IMR-90 (cell line): ENCODE measurements around the gene GKAP1. TPM values are rescaled to one million over a fixed set of nuclear protein-coding genes. Genes with fewer than 3 reads are reported as not detected.

Experiments
- ATAC-seq: fragments of 200-7000 bp; cut with Tn5 transposase; 2 replicates; pipeline ENCODE4 v1.9.1; 2020; ENCODE audit warnings: low read depth, mild to moderate bottlenecking, moderate library complexity
- BruUV-seq: library from RNA; stranded (reverse); fragments of 400-500 nt; replicated peaks from 2 replicates; lab custom pipeline; 2021; lab: Mats Ljungman, UMichigan
- CTCF ChIA-PET: fragments of 300-600 bp; formaldehyde crosslinking; extraction: SDS; loops from one replicate; lab custom pipeline; 2021; ENCODE audit warnings: antibody characterized with exemption; lab: Yijun Ruan, JAX
- POLR2A ChIA-PET: fragments of 300-600 bp; sonication (Branson Sonifier 250); formaldehyde crosslinking; loops from one replicate; lab custom pipeline; 2022; ENCODE audit warnings: antibody characterized with exemption; ENCODE audit not compliant: unreplicated experiment; lab: Charles Lee
- DNase-seq: peaks from one replicate; pipeline ENCODE4 v3.0.0; 2013
- H2AFZ ChIP-seq: replicated peaks from 2 replicates; pipeline ENCODE3; 2013; ENCODE audit warnings: low read length, mild to moderate bottlenecking; ENCODE audit not compliant: poor library complexity
- H2AK5ac ChIP-seq: 2 replicates; pipeline ENCODE4 v1.6.1; 2013; ENCODE audit warnings: low read depth, low read length, inconsistent platforms
- H2AK9ac ChIP-seq: replicated peaks from 2 replicates; pipeline ENCODE3; 2013; ENCODE audit warnings: mild to moderate bottlenecking, low read depth, low read length, moderate library complexity; ENCODE audit not compliant: poor library complexity
- H2BK120ac ChIP-seq: 2 replicates; pipeline ENCODE4 v1.6.1; 2013; ENCODE audit warnings: low read depth, low read length, inconsistent platforms
- H2BK15ac ChIP-seq: 3 replicates; pipeline ENCODE4 v1.6.1; 2013; ENCODE audit warnings: low read depth, low read length, inconsistent platforms
- H2BK20ac ChIP-seq: 2 replicates; pipeline ENCODE4 v1.6.1; 2013; ENCODE audit warnings: low read depth, mild to moderate bottlenecking, inconsistent platforms, low read length, moderate library complexity
- H2BK5ac ChIP-seq: 2 replicates; pipeline ENCODE4 v1.6.1; 2013; ENCODE audit warnings: mild to moderate bottlenecking, low read depth, low read length, inconsistent platforms; ENCODE audit not compliant: poor library complexity, severe bottlenecking
- H3K14ac ChIP-seq: replicated peaks from 2 replicates; pipeline ENCODE4 v1.6.1; 2013; ENCODE audit warnings: low read depth, low read length, inconsistent platforms
- H3K18ac ChIP-seq: 2 replicates; pipeline ENCODE4 v1.6.1; 2013; ENCODE audit warnings: low read depth, low read length, control low read depth
- H3K23ac ChIP-seq: 2 replicates; pipeline ENCODE4 v1.6.1; 2013; ENCODE audit warnings: low read depth, low read length, inconsistent platforms
- H3K27ac ChIP-seq: 2 replicates; pipeline ENCODE4 v1.5.1; 2013; ENCODE audit warnings: mild to moderate bottlenecking, control low read depth, low read length; ENCODE audit not compliant: insufficient read depth
- H3K27me3 ChIP-seq: 2 replicates; pipeline ENCODE4 v1.6.1; 2013; ENCODE audit warnings: low read length; ENCODE audit not compliant: control insufficient read depth, insufficient read depth
- H3K36me3 ChIP-seq: 2 replicates; pipeline ENCODE4 v1.6.1; 2013; ENCODE audit warnings: low read length, mixed read lengths; ENCODE audit not compliant: control insufficient read depth, insufficient read depth
- H3K4ac ChIP-seq: 2 replicates; pipeline ENCODE4 v1.6.1; 2013; ENCODE audit warnings: low read depth, low read length, inconsistent platforms
- H3K4me1 ChIP-seq: 2 replicates; pipeline ENCODE4 v1.6.1; 2013; ENCODE audit warnings: low read length, mixed read lengths; ENCODE audit not compliant: control insufficient read depth, insufficient read depth
- H3K4me2 ChIP-seq: 2 replicates; pipeline ENCODE4 v1.6.1; 2013; ENCODE audit warnings: low read depth, mild to moderate bottlenecking, control low read depth, low read length, moderate library complexity
- H3K4me3 ChIP-seq: 2 replicates; pipeline ENCODE4 v1.5.1; 2013; ENCODE audit warnings: low read depth, mild to moderate bottlenecking, control low read depth, low read length, moderate library complexity; ENCODE audit not compliant: insufficient read depth
- H3K56ac ChIP-seq: 2 replicates; pipeline ENCODE4 v1.6.1; 2013; ENCODE audit warnings: low read length, inconsistent platforms; ENCODE audit not compliant: insufficient read depth; ENCODE audit errors: extremely low read depth
- H3K79me1 ChIP-seq, 2 experiments: 2 replicates each; pipeline ENCODE4 v1.6.1; 2013; ENCODE audit warnings: low read length in 2 of 2, inconsistent platforms in 1 of 2, low read depth in 1 of 2
- H3K9ac ChIP-seq: 2 replicates; pipeline ENCODE4 v1.6.1; 2013; ENCODE audit warnings: low read depth, low read length, control low read depth
- H3K9me1 ChIP-seq: 2 replicates; pipeline ENCODE4 v1.6.1; 2013; ENCODE audit warnings: low read length, inconsistent platforms; ENCODE audit not compliant: insufficient read depth
- H3K9me3 ChIP-seq: 2 replicates; pipeline ENCODE4 v1.6.1; 2013; ENCODE audit warnings: low read length; ENCODE audit not compliant: control insufficient read depth, insufficient read depth
- H4K20me1 ChIP-seq: 2 replicates; pipeline ENCODE4 v1.6.1; 2013; ENCODE audit warnings: low read length, inconsistent platforms; ENCODE audit not compliant: insufficient read depth
- H4K5ac ChIP-seq: 2 replicates; pipeline ENCODE4 v1.6.1; 2013; ENCODE audit warnings: mild to moderate bottlenecking, low read depth, low read length, control low read depth
- H4K8ac ChIP-seq, 2 experiments: 2 replicates each; pipeline ENCODE4 v1.6.1; 2013; ENCODE audit warnings: low read depth in 2 of 2, low read length in 2 of 2, control low read depth in 1 of 2, inconsistent platforms in 1 of 2
- H4K91ac ChIP-seq: 2 replicates; pipeline ENCODE4 v1.6.1; 2013; ENCODE audit warnings: low read depth, low read length, inconsistent platforms; ENCODE audit not compliant: insufficient read depth
- CEBPB ChIP-seq: IDR thresholded peaks from 2 replicates; pipeline ENCODE4 v1.6.1; 2012; ENCODE audit warnings: low read depth, low read length, improper control_type of control experiment
- CHD1 ChIP-seq: IDR thresholded peaks from 2 replicates; pipeline ENCODE4 v1.6.1; 2012; ENCODE audit warnings: low read depth, low read length, improper control_type of control experiment
- CTCF ChIP-seq: conservative IDR thresholded peaks from 2 replicates; pipeline ENCODE4 v1.5.1; 2012; ENCODE audit warnings: mild to moderate bottlenecking, low read depth, low read length, improper control_type of control experiment
- ELK1 ChIP-seq: fragments of 150-350 bp; IDR thresholded peaks from 2 replicates; pipeline ENCODE4 v1.6.1; 2016; ENCODE audit warnings: low read depth, mild to moderate bottlenecking, low read length, moderate library complexity, borderline replicate concordance
- FOS ChIP-seq: fragments of 150-350 bp; IDR thresholded peaks from 2 replicates; pipeline ENCODE4 v1.6.1; 2016; ENCODE audit warnings: low read depth, low read length
- MXI1 ChIP-seq: IDR thresholded peaks from 2 replicates; pipeline ENCODE4 v1.6.1; 2012; ENCODE audit warnings: low read depth, mild to moderate bottlenecking, low read length, moderate library complexity, borderline replicate concordance
- POLR2A ChIP-seq: IDR thresholded peaks from 2 replicates; pipeline ENCODE4 v1.6.1; 2012; ENCODE audit warnings: mild to moderate bottlenecking, low read depth, low read length
- RAD21 ChIP-seq: IDR thresholded peaks from 2 replicates; pipeline ENCODE4 v1.6.1; 2012; ENCODE audit warnings: low read length, improper control_type of control experiment
- RCOR1 ChIP-seq: IDR thresholded peaks from 2 replicates; pipeline ENCODE4 v1.6.1; 2012; ENCODE audit warnings: mild to moderate bottlenecking, low read length, improper control_type of control experiment; ENCODE audit not compliant: insufficient replicate concordance
- SMC3 ChIP-seq: fragments of 150-350 bp; IDR thresholded peaks from 2 replicates; pipeline ENCODE4 v1.6.1; 2016; ENCODE audit warnings: low read depth, mild to moderate bottlenecking, antibody characterized with exemption, low read length, moderate library complexity
- USF2 ChIP-seq: fragments of 150-350 bp; IDR thresholded peaks from 2 replicates; pipeline ENCODE4 v1.6.1; 2017; ENCODE audit warnings: mild to moderate bottlenecking, antibody characterized with exemption, low read length, low read depth
- dilution Hi-C: fragments of 300-500 bp; cut with HindIII; formaldehyde crosslinking; loops from one replicate; pipeline ENCODE4 v1.14.3; 2018; ENCODE audit warnings: low sequenced_read_pairs; ENCODE audit not compliant: unreplicated experiment
- in situ Hi-C: fragments of 300-500 bp; cut with MboI; formaldehyde crosslinking; loops from 3 replicates; pipeline ENCODE4 v1.14.3; 2019; ENCODE audit warnings: low sequenced_read_pairs, inconsistent platforms, mixed read lengths
- intact Hi-C: fragments of 100-400 bp; cut with micrococcal nuclease; formaldehyde crosslinking; loops from 2 replicates; pipeline ENCODE4 v1.10.0; 2022
- polyA plus RNA-seq, 3 experiments: library from polyadenylated mRNA; depleted of rRNA; stranded (reverse); fragments of >200 nt; gene quantifications; 2 replicates each; pipeline ENCODE4 v1.2.3, GENCODE V29; 2012; ENCODE audit warnings: low replicate concordance in 1 of 3
- total RNA-seq: library from RNA; depleted of rRNA; stranded (reverse); fragments of >200 nt; gene quantifications from 2 replicates; pipeline ENCODE4 v1.2.3, GENCODE V29; 2012

GKAP1 gene
- total and polyA plus RNA-seq, 2 of the 4 experiments (the other 2 are of a cell fraction): 0.18 to 1.4 TPM

GRCh38 chr9:83721509-83721908 is 96.1 kb downstream of the GKAP1 start:
- H3K23ac ChIP-seq: no peak overlapping the region
- no peak for TF ChIP-seq USF2
- no peak for TF ChIP-seq ELK1
- no peak for TF ChIP-seq CTCF
- no peak for TF ChIP-seq MXI1
- no peak for TF ChIP-seq CEBPB
- TF ChIP-seq FOS: no peak
- no peak for TF ChIP-seq CHD1
- TF ChIP-seq SMC3: no peak
- no peak for TF ChIP-seq RCOR1
- TF ChIP-seq POLR2A: no peak
- TF ChIP-seq RAD21: no peak
- no peak overlapping the region for H2AK9ac ChIP-seq
- ATAC-seq (no peak), DNase-seq (no peak)
- no peak overlapping the region for H3K9ac ChIP-seq
- no peak overlapping the region for H2AK5ac ChIP-seq
- BruUV-seq: no TSS peak
- POLR2A ChIA-PET: no interaction called here
- H3K27ac ChIP-seq: no peak overlapping the region
- H3K36me3 ChIP-seq: no peaks in the 10 kb centered on the region
- in situ Hi-C loops: no loop called here
- dilution Hi-C loops: no loop called here
- H4K8ac ChIP-seq: no peak overlapping the region
- H2BK5ac ChIP-seq: no peak overlapping the region
- H3K56ac ChIP-seq: no peak overlapping the region
- H2BK15ac ChIP-seq: no peak overlapping the region
- no peaks in the 10 kb centered on the region for H3K79me1 ChIP-seq
- H3K14ac ChIP-seq: no peak overlapping the region
- CTCF ChIA-PET: no interaction called here
- no peak overlapping the region for H2BK20ac ChIP-seq
- no peaks in the 10 kb centered on the region for H4K20me1 ChIP-seq
- intact Hi-C loops: no loop called here
- no peak overlapping the region for H3K4me3 ChIP-seq
- no peaks in the 10 kb centered on the region for H3K4me1 ChIP-seq
- no peak overlapping the region for H2AFZ ChIP-seq
- no peaks in the 10 kb centered on the region for H3K9me1 ChIP-seq
- H3K4ac ChIP-seq: no peak overlapping the region
- H3K18ac ChIP-seq: no peak overlapping the region
- no peak overlapping the region for H3K4me2 ChIP-seq
- no peak overlapping the region for H4K5ac ChIP-seq
- H4K91ac ChIP-seq: no peak overlapping the region
- no peaks in the 10 kb centered on the region for H3K9me3 ChIP-seq
- no peaks in the 10 kb centered on the region; the same call in none of the 2 replicates for H3K27me3 ChIP-seq
- H2BK120ac ChIP-seq: no peak overlapping the region
